H9 (cell line): ENCODE measurements around the gene MYH9. TPM values are rescaled to one million over a fixed set of nuclear protein-coding genes. Genes with fewer than 3 reads are reported as not detected.

Experiments used
- DNase-seq: peaks from one replicate; pipeline ENCODE4 v3.0.0-alpha.2; 2017
- H2AFZ ChIP-seq: one replicate; pipeline ENCODE4 v1.6.1; 2013; ENCODE audit warnings: mild to moderate bottlenecking, low read length, control low read depth, moderate library complexity
- H2AK5ac ChIP-seq: 2 replicates; pipeline ENCODE4 v1.6.1; 2013; ENCODE audit warnings: low read length, control low read depth, mixed read lengths; ENCODE audit not compliant: insufficient read length
- H2BK120ac ChIP-seq: one replicate; pipeline ENCODE4 v1.6.1; 2013; ENCODE audit warnings: low read depth, mild to moderate bottlenecking, low read length, control low read depth, inconsistent platforms; ENCODE audit not compliant: poor library complexity, severe bottlenecking
- H2BK12ac ChIP-seq: 2 replicates; pipeline ENCODE4 v1.6.1; 2013; ENCODE audit warnings: low read length, control low read depth, mixed read lengths, low read depth; ENCODE audit not compliant: insufficient read length
- H2BK15ac ChIP-seq: 2 replicates; pipeline ENCODE4 v1.6.1; 2013; ENCODE audit warnings: low read depth, low read length, control low read depth
- H2BK20ac ChIP-seq: one replicate; pipeline ENCODE4 v1.6.1; 2013; ENCODE audit warnings: low read depth, mild to moderate bottlenecking, low read length, control low read depth, inconsistent platforms; ENCODE audit not compliant: poor library complexity, severe bottlenecking
- H2BK5ac ChIP-seq: 2 replicates; pipeline ENCODE4 v1.6.1; 2013; ENCODE audit warnings: low read length, control low read depth, mixed read lengths; ENCODE audit not compliant: insufficient read length
- H3K14ac ChIP-seq: 2 replicates; pipeline ENCODE4 v1.6.1; 2013; ENCODE audit warnings: low read length, control low read depth; ENCODE audit not compliant: insufficient read depth
- H3K18ac ChIP-seq: 2 replicates; pipeline ENCODE4 v1.6.1; 2013; ENCODE audit warnings: low read depth, mild to moderate bottlenecking, mixed read lengths, low read length, control low read depth; ENCODE audit not compliant: insufficient read length
- H3K23ac ChIP-seq: 2 replicates; pipeline ENCODE4 v1.6.1; 2013; ENCODE audit warnings: low read length, control low read depth, mixed read lengths, low read depth; ENCODE audit not compliant: insufficient read length
- H3K23me2 ChIP-seq: 2 replicates; pipeline ENCODE4 v1.6.1; 2013; ENCODE audit warnings: low read depth, mild to moderate bottlenecking, mixed read lengths, low read length, control low read depth; ENCODE audit not compliant: insufficient read length, poor library complexity, severe bottlenecking
- H3K27ac ChIP-seq: 2 replicates; pipeline ENCODE4 v1.5.1; 2013; ENCODE audit warnings: low read length, control low read depth, mixed read lengths, low read depth; ENCODE audit not compliant: insufficient read length
- H3K27me3 ChIP-seq: 2 replicates; pipeline ENCODE4 v1.6.1; 2013; ENCODE audit warnings: low read length, control low read depth, inconsistent platforms; ENCODE audit not compliant: insufficient read depth
- H3K4ac ChIP-seq: 2 replicates; pipeline ENCODE4 v1.6.1; 2013; ENCODE audit warnings: low read depth, mild to moderate bottlenecking, control low read depth, inconsistent platforms, low read length, moderate library complexity
- H3K4me1 ChIP-seq: 2 replicates; pipeline ENCODE4 v1.6.1; 2013; ENCODE audit warnings: low read length, control low read depth, inconsistent platforms; ENCODE audit not compliant: insufficient read depth
- H3K4me2 ChIP-seq: 2 replicates; pipeline ENCODE4 v1.6.1; 2013; ENCODE audit warnings: low read length, control low read depth, mixed read lengths; ENCODE audit not compliant: insufficient read length, insufficient read depth
- H3K56ac ChIP-seq: 2 replicates; pipeline ENCODE4 v1.6.1; 2013; ENCODE audit warnings: low read depth, mild to moderate bottlenecking, mixed read lengths, low read length, control low read depth; ENCODE audit not compliant: insufficient read length
- H3K79me1 ChIP-seq: 2 replicates; pipeline ENCODE4 v1.6.1; 2013; ENCODE audit warnings: low read depth, mild to moderate bottlenecking, moderate library complexity, low read length, control low read depth, inconsistent platforms; ENCODE audit not compliant: insufficient read depth, poor library complexity, severe bottlenecking
- H3K79me2 ChIP-seq: 2 replicates; pipeline ENCODE4 v1.6.1; 2013; ENCODE audit warnings: low read length, control low read depth, inconsistent platforms; ENCODE audit not compliant: insufficient read depth
- H3K9ac ChIP-seq: 2 replicates; pipeline ENCODE4 v1.6.1; 2013; ENCODE audit warnings: low read length, control low read depth, mixed read lengths; ENCODE audit not compliant: insufficient read length; ENCODE audit errors: extremely low read depth
- H3K9me3 ChIP-seq: one replicate; pipeline ENCODE4 v1.6.1; 2013; ENCODE audit warnings: low read depth, low read length, inconsistent platforms; ENCODE audit not compliant: control insufficient read depth
- H3T11ph ChIP-seq: one replicate; pipeline ENCODE4 v1.6.1; 2013; ENCODE audit warnings: mild to moderate bottlenecking, low read length, control low read depth, inconsistent platforms
- H4K20me1 ChIP-seq: one replicate; pipeline ENCODE4 v1.6.1; 2013; ENCODE audit not compliant: control insufficient read depth, insufficient read length, insufficient read depth
- H4K5ac ChIP-seq: 2 replicates; pipeline ENCODE4 v1.6.1; 2013; ENCODE audit warnings: low read depth, mild to moderate bottlenecking, mixed read lengths, low read length, control low read depth; ENCODE audit not compliant: insufficient read length
- H4K8ac ChIP-seq: replicated peaks from 2 replicates; pipeline ENCODE4 v1.6.1; 2013; ENCODE audit warnings: low read length, control low read depth, mixed read lengths, low read depth; ENCODE audit not compliant: insufficient read length
- H4K91ac ChIP-seq: 2 replicates; pipeline ENCODE4 v1.6.1; 2013; ENCODE audit warnings: low read depth, mild to moderate bottlenecking, moderate library complexity, mixed read lengths, low read length, control low read depth; ENCODE audit not compliant: insufficient read length
- H3K27ac Mint-ChIP-seq, 3 experiments: 2 replicates in 2 of 3; 3 replicates in 1 of 3; pipeline ENCODE4 v1.8.0; 2020 to 2021; ENCODE audit warnings: mixed read lengths in 3 of 3, mild to moderate bottlenecking in 1 of 3, moderate library complexity in 1 of 3
- H3K27me3 Mint-ChIP-seq: 2 replicates; pipeline ENCODE4 v1.8.0; 2021; ENCODE audit warnings: low read depth, mild to moderate bottlenecking, moderate library complexity, mixed read lengths
- H3K36me3 Mint-ChIP-seq, 3 experiments: 2 replicates in 2 of 3; 3 replicates in 1 of 3; pipeline ENCODE4 v1.8.0; 2020 to 2021; ENCODE audit warnings: low read depth in 3 of 3, mixed read lengths in 3 of 3; ENCODE audit not compliant: insufficient read depth in 1 of 3
- H3K4me1 Mint-ChIP-seq, 2 experiments: 2 replicates each; pipeline ENCODE4 v1.8.0; 2020; ENCODE audit warnings: mixed read lengths in 2 of 2
- H3K4me3 Mint-ChIP-seq, 2 experiments: 2 replicates in 1 of 2; 3 replicates in 1 of 2; pipeline ENCODE4 v1.8.0; 2020 to 2021; ENCODE audit warnings: mild to moderate bottlenecking in 2 of 2, mixed read lengths in 2 of 2, moderate library complexity in 1 of 2
- H3K9me3 Mint-ChIP-seq, 2 experiments: 2 replicates in 1 of 2; 3 replicates in 1 of 2; pipeline ENCODE4 v1.8.0; 2020; ENCODE audit warnings: mild to moderate bottlenecking in 2 of 2, mixed read lengths in 2 of 2, moderate library complexity in 1 of 2
- WGBS: extraction: QIAGEN DNeasy Blood & Tissue Kit; methylation state at CpG from one replicate; pipeline ENCODE4 v1.1.7; 2013; ENCODE audit warnings: missing lambda C conversion rate, low lambda C conversion rate, mixed read lengths; ENCODE audit not compliant: insufficient read length; ENCODE audit errors: extremely low coverage; 5-methylcytosine and 5-hydroxymethylcytosine counted together
- total RNA-seq: library from RNA; stranded (reverse); gene quantifications from 2 replicates; pipeline ENCODE4 v1.2.1, GENCODE V29; 2021
- TF ChIP-seq, protein P1 (sequence below): fragments of 200-600 bp; sonication (generic); conservative IDR thresholded peaks from 3 replicates; pipeline ENCODE4 v1.8.0; 2021; ENCODE audit warnings: antibody characterized with exemption, mild to moderate bottlenecking

MYH9 gene
- total RNA-seq, 1 experiment from 2014 or later: 266 TPM

DNA sequence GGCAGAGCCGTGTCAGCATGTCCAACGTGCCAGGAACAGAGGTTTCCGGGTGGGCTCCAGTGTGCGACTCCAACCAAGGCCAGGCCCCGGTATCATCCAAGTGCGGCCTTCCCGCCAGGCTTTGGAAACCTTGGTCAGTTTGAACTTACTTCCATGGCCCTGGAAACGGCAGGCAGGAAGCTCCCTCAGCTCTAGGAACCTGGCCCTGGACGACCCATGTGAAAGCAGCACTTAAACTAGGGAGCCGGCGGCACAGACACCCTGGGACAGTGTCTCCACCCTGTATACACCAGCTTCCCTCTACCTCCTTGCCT is 65.2 kb downstream of the MYH9 start:
- Histone ChIP-seq H3T11ph (no peak overlapping the region), H3K79me2 (no peaks in the 10 kb centered on the region), H3K4me2 (no peak overlapping the region), H3K18ac (no peak overlapping the region), H4K91ac (no peak overlapping the region), H4K20me1 (no peaks in the 10 kb centered on the region), H2BK20ac (no peak overlapping the region), H3K27me3 (no peaks in the 10 kb centered on the region), H3K9ac (no peak overlapping the region), H3K9me3 (no peaks in the 10 kb centered on the region), H3K4ac (no peak overlapping the region), H2AFZ (no peak overlapping the region), H3K14ac (no peak overlapping the region), H4K8ac (no peak overlapping the region), H3K56ac (no peak overlapping the region), H3K23me2 (no peaks in the 10 kb centered on the region), H2BK12ac (no peak overlapping the region), H4K5ac (no peak overlapping the region), H2BK15ac (no peak overlapping the region), H3K27ac (no peak overlapping the region), H2AK5ac (no peak overlapping the region), H3K23ac (no peak overlapping the region), H3K4me1 (no peaks in the 10 kb centered on the region), H2BK120ac (no peak overlapping the region), H2BK5ac (no peak overlapping the region), H3K79me1 (no peaks in the 10 kb centered on the region)
- no CpG with 5 or more reads among the region's 11 CpGs for whole genome bisulfite sequencing
- Mint-ChIP-seq H3K4me1 (peaks cover 2 to 6% of the 10 kb centered on the region in 2 experiments; a peak in 3 of 4 replicates), H3K36me3 (peaks cover 63 to 93% (median 83%) of the 10 kb centered on the region in 3 experiments), H3K9me3 (no peaks in the 10 kb centered on the region), H3K4me3 (no peak overlapping the region), H3K27ac (0 out of 7 replicates have a peak overlapping the region, but pooled peaks of 1 of the 3 experiments have one; percentile 50), H3K27me3 (no peaks in the 10 kb centered on the region)
- TF ChIP-seq, protein P1, sequence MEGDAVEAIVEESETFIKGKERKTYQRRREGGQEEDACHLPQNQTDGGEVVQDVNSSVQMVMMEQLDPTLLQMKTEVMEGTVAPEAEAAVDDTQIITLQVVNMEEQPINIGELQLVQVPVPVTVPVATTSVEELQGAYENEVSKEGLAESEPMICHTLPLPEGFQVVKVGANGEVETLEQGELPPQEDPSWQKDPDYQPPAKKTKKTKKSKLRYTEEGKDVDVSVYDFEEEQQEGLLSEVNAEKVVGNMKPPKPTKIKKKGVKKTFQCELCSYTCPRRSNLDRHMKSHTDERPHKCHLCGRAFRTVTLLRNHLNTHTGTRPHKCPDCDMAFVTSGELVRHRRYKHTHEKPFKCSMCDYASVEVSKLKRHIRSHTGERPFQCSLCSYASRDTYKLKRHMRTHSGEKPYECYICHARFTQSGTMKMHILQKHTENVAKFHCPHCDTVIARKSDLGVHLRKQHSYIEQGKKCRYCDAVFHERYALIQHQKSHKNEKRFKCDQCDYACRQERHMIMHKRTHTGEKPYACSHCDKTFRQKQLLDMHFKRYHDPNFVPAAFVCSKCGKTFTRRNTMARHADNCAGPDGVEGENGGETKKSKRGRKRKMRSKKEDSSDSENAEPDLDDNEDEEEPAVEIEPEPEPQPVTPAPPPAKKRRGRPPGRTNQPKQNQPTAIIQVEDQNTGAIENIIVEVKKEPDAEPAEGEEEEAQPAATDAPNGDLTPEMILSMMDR: no peak
- no peak for DNase-seq
